GM23248 (cell line): ENCODE measurements around the gene MIX23. TPM values are rescaled to one million over a fixed set of nuclear protein-coding genes. Genes with fewer than 3 reads are reported as not detected.

ENCODE experiments used
- DNase-seq: peaks from one replicate; pipeline ENCODE4 v3.0.0-alpha.2; 2015
- H2AFZ ChIP-seq: fragments of 200-600 bp; sonication (generic); 2 replicates; pipeline ENCODE4 v1.6.1; 2016; ENCODE audit warnings: antibody characterized with exemption
- H3F3A ChIP-seq: fragments of 200-600 bp; sonication (generic); 2 replicates; pipeline ENCODE4 v1.6.1; 2016; ENCODE audit warnings: mild to moderate bottlenecking, antibody characterized with exemption, mixed run types; ENCODE audit not compliant: insufficient read depth
- H3K27ac ChIP-seq: fragments of 200-600 bp; sonication (generic); 2 replicates; pipeline ENCODE4 v1.5.1; 2016; ENCODE audit warnings: mild to moderate bottlenecking
- H3K27me3 ChIP-seq: fragments of 200-600 bp; sonication (generic); replicated peaks from 2 replicates; pipeline ENCODE4 v1.6.1; 2016; ENCODE audit warnings: mild to moderate bottlenecking; ENCODE audit not compliant: insufficient read depth
- H3K36me3 ChIP-seq: fragments of 200-600 bp; sonication (generic); 2 replicates; pipeline ENCODE4 v1.6.1; 2016; ENCODE audit warnings: low read depth, mild to moderate bottlenecking
- H3K4me1 ChIP-seq: fragments of 200-600 bp; sonication (generic); 2 replicates; pipeline ENCODE4 v1.6.1; 2016; ENCODE audit warnings: mild to moderate bottlenecking; ENCODE audit not compliant: insufficient read depth
- H3K4me2 ChIP-seq: fragments of 200-600 bp; sonication (generic); one replicate; pipeline ENCODE4 v1.6.1; 2016; ENCODE audit warnings: mild to moderate bottlenecking; ENCODE audit not compliant: unreplicated experiment
- H3K4me3 ChIP-seq: fragments of 200-600 bp; sonication (generic); 2 replicates; pipeline ENCODE4 v1.5.1; 2016; ENCODE audit warnings: mild to moderate bottlenecking
- H3K79me2 ChIP-seq: fragments of 200-600 bp; sonication (generic); 2 replicates; pipeline ENCODE4 v1.6.1; 2016; ENCODE audit warnings: mild to moderate bottlenecking; ENCODE audit not compliant: insufficient read depth
- H3K9ac ChIP-seq: fragments of 200-600 bp; sonication (generic); 2 replicates; pipeline ENCODE4 v1.6.1; 2016; ENCODE audit warnings: mild to moderate bottlenecking
- H3K9me2 ChIP-seq: fragments of 200-600 bp; sonication (generic); 2 replicates; pipeline ENCODE4 v1.6.1; 2016; ENCODE audit warnings: mixed run types, mild to moderate bottlenecking, moderate library complexity; ENCODE audit not compliant: insufficient read depth
- H3K9me3 ChIP-seq: fragments of 200-600 bp; sonication (generic); one replicate; pipeline ENCODE4 v1.6.1; 2017; ENCODE audit warnings: low read depth
- H4K20me1 ChIP-seq: fragments of 200-600 bp; sonication (generic); 2 replicates; pipeline ENCODE4 v1.6.0; 2016; ENCODE audit not compliant: insufficient read depth
- EZH2 ChIP-seq: fragments of 200-600 bp; sonication (generic); IDR thresholded peaks from 2 replicates; pipeline ENCODE4 v1.6.1; 2018; ENCODE audit warnings: antibody characterized with exemption, mild to moderate bottlenecking; ENCODE audit not compliant: insufficient read depth, poor library complexity, severe bottlenecking
- EZH2phosphoT487 ChIP-seq: fragments of 200-600 bp; sonication (generic); IDR thresholded peaks from 2 replicates; pipeline ENCODE4 v1.6.1; 2018; ENCODE audit warnings: antibody characterized with exemption, moderate library complexity, mild to moderate bottlenecking, low read depth; ENCODE audit not compliant: insufficient read depth
- WGBS, 2 experiments: methylation state at CpG; one replicate each; pipeline ENCODE4 v1.1.6; 2015 to 2017; ENCODE audit warnings: low lambda C conversion rate in 2 of 2, low coverage in 1 of 2; ENCODE audit errors: missing lambda C conversion rate in 2 of 2; 5-methylcytosine and 5-hydroxymethylcytosine counted together
- in situ Hi-C: fragments of 300-500 bp; cut with MboI; formaldehyde crosslinking; loops from 2 replicates; pipeline ENCODE4 v1.15.0; 2020
- polyA plus RNA-seq: library from polyadenylated mRNA; unstranded; fragments of >200 nt; fragmentation: Nextera tagmentation; extraction: Ambion mirVana; gene quantifications from 2 replicates; pipeline ENCODE4 v1.2.1, GENCODE V29; 2016
- total RNA-seq: library from RNA; depleted of rRNA; stranded (reverse); fragments of >200 nt; shearing (Covaris generic); gene quantifications from 2 replicates; pipeline ENCODE4 v1.2.3, GENCODE V29; 2014

MIX23 gene
- total and polyA plus RNA-seq, 2 experiments from 2014 or later = 12.3 to 22.7 TPM

DNA sequence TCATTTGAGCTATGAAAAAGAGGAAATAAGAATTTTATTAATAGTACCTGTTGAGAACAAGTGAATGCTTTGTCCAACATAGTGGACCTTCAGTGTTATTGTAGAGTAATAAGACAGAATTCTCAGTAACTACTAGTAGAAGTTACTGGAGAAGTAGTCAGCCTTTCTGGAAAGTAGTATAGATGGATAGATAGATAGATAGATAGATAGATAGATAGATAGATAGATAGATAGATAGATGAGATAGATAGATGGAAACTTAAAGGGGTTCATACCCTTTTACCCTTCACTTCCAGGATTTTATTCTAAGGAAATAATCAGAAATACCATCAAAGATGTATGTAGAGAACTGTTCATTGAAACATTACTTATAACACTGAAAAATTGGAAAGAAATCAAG is 6.2 kb upstream of the MIX23 start:
- no peak overlapping the region for H3K4me3 ChIP-seq
- no peak overlapping the region for H3K9ac ChIP-seq
- no peak overlapping the region for H3K27ac ChIP-seq
- no peak for DNase-seq
- peaks cover 66% of the 10 kb centered on the region for H3K79me2 ChIP-seq
- H2AFZ ChIP-seq = no peak overlapping the region
- TF ChIP-seq EZH2 (no peak), EZH2phosphoT487 (no peak)
- peaks cover 8% of the 10 kb centered on the region for H3K4me1 ChIP-seq
- H3K27me3 ChIP-seq = no peaks in the 10 kb centered on the region
- H3K36me3 ChIP-seq = no peaks in the 10 kb centered on the region
- H3F3A ChIP-seq = peaks cover 5% of the 10 kb centered on the region; the same call in 1 of the 2 replicates
- no peaks in the 10 kb centered on the region for H4K20me1 ChIP-seq
- no peaks in the 10 kb centered on the region for H3K9me3 ChIP-seq
- no peaks in the 10 kb centered on the region for H3K9me2 ChIP-seq
- H3K4me2 ChIP-seq = no peak overlapping the region
- in situ Hi-C loops = no loop called here

DNA sequence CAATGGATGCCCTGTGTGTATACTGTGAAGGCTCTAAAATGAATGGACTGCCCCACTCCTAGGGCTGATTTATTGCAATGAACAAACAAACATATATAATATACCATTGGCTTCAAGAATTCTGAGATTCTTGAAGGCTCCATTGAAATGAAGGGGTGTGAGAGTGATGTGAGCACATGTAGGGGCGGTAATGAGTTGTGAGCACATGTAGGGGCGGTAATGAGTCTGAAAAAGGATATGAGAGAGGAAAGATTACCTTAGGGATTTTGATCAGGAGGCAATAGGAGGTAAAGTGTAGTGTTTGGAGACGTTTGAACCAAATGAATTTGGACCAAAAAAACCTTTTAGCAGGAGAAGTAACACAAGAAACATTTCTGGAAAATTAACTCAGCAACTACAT is 4.7 kb upstream of the MIX23 start:
- no peak overlapping the region for H3K4me3 ChIP-seq
- DNase-seq = no peak
- H3K36me3 ChIP-seq = no peaks in the 10 kb centered on the region
- peaks cover 57% of the 10 kb centered on the region for H3K79me2 ChIP-seq
- 87 to 88% methylated on average over 3 of the region's 3 CpGs for WGBS, 2 experiments
- H4K20me1 ChIP-seq = no peaks in the 10 kb centered on the region
- no peak overlapping the region for H3K4me2 ChIP-seq
- no peaks in the 10 kb centered on the region for H3K9me3 ChIP-seq
- H3K9me2 ChIP-seq = no peaks in the 10 kb centered on the region
- no peak overlapping the region for H3K27ac ChIP-seq
- no peak overlapping the region for H3K9ac ChIP-seq
- no peaks in the 10 kb centered on the region for H3K27me3 ChIP-seq
- peaks cover 9% of the 10 kb centered on the region for H3K4me1 ChIP-seq
- peaks cover 10% of the 10 kb centered on the region; the same call in 1 of the 2 replicates for H3F3A ChIP-seq
- TF ChIP-seq EZH2 (no peak), EZH2phosphoT487 (no peak)
- in situ Hi-C loops = no loop called here
- no peak overlapping the region for H2AFZ ChIP-seq

DNA sequence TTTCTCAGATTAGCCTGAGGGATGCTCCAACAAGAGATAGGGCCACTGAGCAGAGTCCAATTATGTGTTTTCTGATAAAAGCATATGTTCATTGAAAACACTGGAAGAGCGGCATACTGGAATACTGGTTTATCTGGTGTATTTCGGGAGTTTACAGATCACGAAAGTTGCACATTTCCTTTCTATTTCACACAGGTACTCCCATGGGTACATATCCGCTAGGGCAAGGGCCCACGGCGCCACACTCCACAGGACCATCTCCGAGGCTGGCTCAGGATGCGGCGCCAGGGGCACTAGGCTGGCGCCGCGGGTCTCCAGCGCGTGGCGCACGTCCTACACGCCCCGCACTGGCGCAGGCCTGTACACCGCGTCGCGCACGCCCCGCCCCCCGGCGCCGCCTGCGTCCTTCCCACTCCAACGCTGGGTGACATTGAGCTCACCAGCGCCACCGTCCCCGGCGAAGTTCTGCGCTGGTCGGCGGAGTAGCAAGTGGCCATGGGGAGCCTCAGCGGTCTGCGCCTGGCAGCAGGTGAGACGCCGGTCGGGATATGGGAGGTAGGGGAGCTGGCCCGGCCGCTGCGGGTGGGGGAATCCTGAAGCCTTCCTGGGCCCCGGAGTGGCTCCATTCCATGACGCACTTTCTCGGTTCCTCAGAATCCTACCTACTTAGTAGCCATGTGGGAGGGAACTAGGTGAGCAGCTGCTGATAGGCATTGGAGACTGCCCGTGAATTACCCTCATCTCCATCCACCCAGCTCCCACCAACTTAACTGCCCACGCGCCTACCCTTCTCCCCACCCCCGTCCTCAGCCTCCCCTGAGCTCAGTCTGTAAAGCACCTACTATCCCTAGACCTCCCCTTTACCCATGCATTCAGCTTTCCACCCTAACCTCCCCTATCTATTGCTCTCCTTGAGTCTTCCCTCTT is 1.0 kb upstream of the MIX23 start, which contains the start of gene FAM162A:
TSS of gene FAM162A (plus strand) at position 412 of the 927 bp plus-strand sequence. CDS start at position 496, 84 bp downstream.
- in situ Hi-C loops = no loop called here
- Histone ChIP-seq H3K79me2 (peaks cover 87% of the 10 kb centered on the region), H3K4me3 (peak within 1 kb of the TSS; percentile 97)

DNA sequence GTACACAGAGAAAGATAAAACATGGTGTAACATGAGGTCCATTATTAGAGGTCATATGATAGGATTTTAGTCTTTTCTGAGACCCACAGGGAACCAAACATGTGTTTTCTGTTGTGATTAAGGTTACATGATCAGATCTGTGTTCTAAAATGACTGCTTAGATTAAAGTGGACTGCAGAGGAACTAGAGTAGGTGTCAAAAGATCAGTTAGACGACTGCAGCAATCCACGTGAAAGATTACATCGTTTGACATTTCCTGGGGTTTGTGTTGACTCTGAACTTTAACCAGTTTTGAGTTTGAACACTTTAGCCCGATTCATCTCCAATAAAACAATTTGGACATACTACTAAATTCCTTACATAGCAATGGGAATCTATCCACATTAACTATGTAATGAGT is 5.1 kb downstream of the MIX23 start:
- Histone ChIP-seq H3K36me3 (no peaks in the 10 kb centered on the region), H3K9me2 (no peaks in the 10 kb centered on the region), H3K79me2 (peaks cover 98% of the 10 kb centered on the region), H3K4me2 (no peak overlapping the region), H4K20me1 (no peaks in the 10 kb centered on the region), H3K9ac (no peak overlapping the region), H3F3A (no peaks in the 10 kb centered on the region), H2AFZ (no peak overlapping the region), H3K4me3 (no peak overlapping the region), H3K4me1 (0 out of 2 replicates have a peak, but pooled peaks cover 5% of the 10 kb centered on the region), H3K27me3 (no peaks in the 10 kb centered on the region), H3K9me3 (no peaks in the 10 kb centered on the region), H3K27ac (no peak overlapping the region)
- no peak for DNase-seq
- TF ChIP-seq EZH2phosphoT487 = no peak
- TF ChIP-seq EZH2 = no peak
- 97 to 98% methylated on average over 4 of the region's 4 CpGs for WGBS, 2 experiments
- in situ Hi-C loops = no loop called here

More for the DNA sequence above, 1.0 kb upstream of the MIX23 start, which contains the start of gene FAM162A:
- no peak for TF ChIP-seq EZH2
- no peak for TF ChIP-seq EZH2phosphoT487
- WGBS, 2 experiments = 1% methylated on average over 34 to 47 of the region's 52 CpGs
- Histone ChIP-seq H3K9me3 (no peaks in the 10 kb centered on the region), H3K36me3 (no peaks in the 10 kb centered on the region), H3K9me2 (no peaks in the 10 kb centered on the region), H3K4me2 (peak within 1 kb of the TSS; percentile 97), H3K4me1 (peaks cover 14% of the 10 kb centered on the region), H3F3A (peaks cover 5% of the 10 kb centered on the region; the same call in 1 of the 2 replicates), H3K27me3 (no peaks in the 10 kb centered on the region), H4K20me1 (no peaks in the 10 kb centered on the region), H2AFZ (peak within 1 kb of the TSS; percentile 100), H3K9ac (peak within 1 kb of the TSS; percentile 90), H3K27ac (peak within 1 kb of the TSS; percentile 73)
- peak; percentile 95 for DNase-seq
